ENCODE data around the gene HHAT.

The HHAT gene

DNA sequence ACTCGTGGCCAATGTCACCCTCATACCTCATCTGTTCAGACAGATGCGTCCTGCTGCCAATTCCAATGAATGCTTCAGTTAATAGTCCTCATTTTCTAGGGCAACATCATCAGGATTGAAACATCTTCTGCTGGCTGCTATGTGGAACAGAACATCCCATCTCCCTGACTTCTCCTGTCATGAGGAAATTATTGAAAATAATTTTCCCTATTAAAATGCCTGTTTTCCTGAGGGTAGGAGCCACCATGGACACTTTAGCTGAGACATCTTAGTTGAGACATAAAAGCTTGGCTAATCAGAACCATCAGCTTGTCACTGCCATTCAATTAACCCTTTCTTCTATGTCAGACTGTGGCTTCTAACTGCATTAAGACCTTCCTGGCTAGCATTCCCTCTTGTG lies 396.1 kb downstream of the HHAT start:
- Histone ChIP-seq H3K27ac (ENCODE audit: insufficient read depth, low read length, poor library complexity, severe bottlenecking) (no peak overlapping the region), H3K27me3 (replicated peaks; ENCODE audit: control insufficient read depth, insufficient read depth, low read length, poor library complexity, severe bottlenecking) (no peaks in the 10 kb centered on the region), H3K9me3 (ENCODE audit: control insufficient read depth, low read length) (no peaks in the 10 kb centered on the region), H3K36me3 (ENCODE audit: control insufficient read depth, insufficient read depth, low read length) (no peaks in the 10 kb centered on the region), H3K4me3 (ENCODE audit: insufficient read depth, low read depth, low read length, poor library complexity, severe bottlenecking) (no peak overlapping the region), H3K4me1 (ENCODE audit: control insufficient read depth, insufficient read depth, low read length, poor library complexity, severe bottlenecking) (no peaks in the 10 kb centered on the region)
- DNase-seq: no peak
